HG03045 (cell line): ENCODE results near the gene EDARADD.
"Not testable (repeated sequence)": the region's sequence is repeated elsewhere in the genome, so short reads cannot be mapped to it uniquely, and the experiment has no call there.

Experiments
- ATAC-seq: cut with Tn5 transposase; IDR thresholded peaks from one replicate; pipeline ENCODE4 v1.9.1; 2021; ENCODE audit warnings: mild to moderate bottlenecking, moderate library complexity; ENCODE audit not compliant: unreplicated experiment

EDARADD gene

DNA sequence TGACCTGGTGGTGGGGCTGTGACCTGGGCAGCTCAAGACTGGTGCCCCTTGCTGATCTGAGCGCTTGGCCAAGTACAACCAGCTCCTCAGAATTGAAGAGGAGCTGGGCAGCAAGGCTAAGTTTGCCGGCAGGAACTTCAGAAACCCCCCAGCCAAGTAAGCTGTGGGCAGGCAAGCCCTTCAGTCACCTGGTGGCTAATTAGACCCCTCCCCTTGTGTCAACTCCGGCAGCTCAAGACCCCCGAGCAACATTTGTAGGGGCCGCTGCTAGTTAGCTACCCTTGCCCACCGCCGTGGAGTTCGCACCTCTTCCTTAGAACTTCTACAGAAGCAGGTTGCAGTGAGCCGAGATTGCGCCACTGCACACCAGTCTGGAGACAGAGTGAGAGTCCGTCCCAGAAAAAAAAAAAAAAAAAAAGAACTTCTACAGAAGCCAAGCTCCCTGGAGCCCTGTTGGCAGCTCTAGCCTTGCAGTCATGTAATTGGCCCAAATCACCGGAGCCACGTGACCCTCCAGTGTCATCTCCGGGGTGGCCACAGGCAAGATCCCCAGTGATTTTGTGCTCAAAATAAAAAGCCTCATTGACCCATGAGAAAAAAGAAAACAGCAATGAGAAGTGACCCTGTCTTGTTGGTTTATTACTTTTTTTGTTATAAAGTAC is 90.4 kb downstream of the EDARADD start:
- no peak for ATAC-seq

DNA sequence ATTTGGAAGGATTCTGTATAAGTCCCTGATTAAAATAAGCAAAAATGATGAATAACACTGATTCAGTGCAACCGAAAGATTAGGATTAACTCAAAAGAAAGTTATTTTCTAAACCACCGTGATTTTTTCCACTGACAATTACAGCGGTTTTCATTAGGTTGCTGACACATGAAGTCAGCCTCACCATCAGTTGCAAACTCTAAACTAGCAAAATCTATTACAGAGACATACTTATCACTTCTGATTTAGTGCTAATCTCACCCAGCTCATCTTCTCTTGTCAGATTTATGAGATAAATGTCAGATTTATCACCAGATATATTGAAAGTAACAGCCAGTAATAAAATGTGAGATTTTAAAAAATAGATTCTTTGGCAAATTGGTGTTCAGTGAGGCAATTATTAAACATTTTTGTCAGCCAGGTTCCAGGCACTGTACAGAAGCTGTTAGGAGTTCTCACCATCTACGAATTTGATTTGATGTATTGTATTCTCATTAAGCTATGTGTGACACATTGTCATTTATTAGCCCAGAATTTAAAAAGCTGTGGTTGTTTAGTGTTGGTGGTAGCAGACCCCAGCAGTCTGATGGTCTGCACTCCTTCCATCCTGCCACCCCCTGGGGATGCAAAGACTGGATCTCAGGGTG is 92.4 kb downstream of the EDARADD start:
- ATAC-seq: no peak

DNA sequence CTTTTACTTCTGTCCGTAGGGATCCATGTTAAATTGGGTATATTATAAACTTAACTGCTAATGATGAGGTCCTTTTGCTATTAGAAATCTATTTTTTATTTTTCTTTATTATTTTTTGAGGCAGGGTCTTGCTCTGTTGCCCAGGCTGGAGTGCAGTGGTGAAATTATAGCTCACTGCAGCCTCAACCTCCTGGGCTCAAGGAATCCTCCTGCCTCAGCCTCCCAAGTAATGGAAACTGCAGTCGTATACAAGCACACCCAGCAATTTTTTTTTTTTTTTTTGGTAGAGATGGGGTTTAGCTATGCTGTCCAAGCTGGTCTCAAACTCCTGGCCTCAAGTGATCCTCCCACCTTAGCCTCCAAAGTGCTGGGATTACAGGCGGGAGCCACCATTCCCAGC is 95.1 kb downstream of the EDARADD start:
- ATAC-seq: not testable (repeated sequence)

DNA sequence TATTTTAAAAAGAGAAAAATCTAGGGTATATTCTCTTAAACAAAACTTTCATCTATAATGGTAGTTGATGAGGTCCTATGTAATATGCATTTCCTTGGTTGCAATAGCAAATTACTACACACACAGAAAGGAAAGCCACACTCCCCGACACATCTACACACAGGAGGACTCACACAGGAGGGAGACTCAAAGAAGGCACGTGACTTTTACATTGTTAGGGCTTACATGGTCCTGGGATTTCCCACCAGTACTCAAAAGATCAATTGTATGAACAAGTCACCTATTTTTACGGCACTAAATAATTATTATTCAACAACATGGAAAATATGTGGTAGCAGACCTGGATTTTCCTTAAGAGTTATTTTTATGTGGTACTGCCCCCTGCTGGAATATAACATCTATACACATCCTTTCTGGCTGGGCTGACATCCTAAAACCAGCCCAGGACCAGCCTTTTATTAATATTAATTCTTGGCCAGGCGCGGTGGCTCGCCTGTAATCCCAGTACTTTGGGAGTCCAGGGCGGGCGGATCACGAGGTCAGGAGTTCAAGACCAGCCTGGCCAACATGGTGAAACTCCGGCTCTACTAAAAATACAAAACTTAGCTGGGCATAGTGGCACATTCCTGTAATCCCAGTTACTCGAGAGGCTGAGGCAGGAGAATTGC is 95.8 kb downstream of the EDARADD start:
- no peak for ATAC-seq

DNA sequence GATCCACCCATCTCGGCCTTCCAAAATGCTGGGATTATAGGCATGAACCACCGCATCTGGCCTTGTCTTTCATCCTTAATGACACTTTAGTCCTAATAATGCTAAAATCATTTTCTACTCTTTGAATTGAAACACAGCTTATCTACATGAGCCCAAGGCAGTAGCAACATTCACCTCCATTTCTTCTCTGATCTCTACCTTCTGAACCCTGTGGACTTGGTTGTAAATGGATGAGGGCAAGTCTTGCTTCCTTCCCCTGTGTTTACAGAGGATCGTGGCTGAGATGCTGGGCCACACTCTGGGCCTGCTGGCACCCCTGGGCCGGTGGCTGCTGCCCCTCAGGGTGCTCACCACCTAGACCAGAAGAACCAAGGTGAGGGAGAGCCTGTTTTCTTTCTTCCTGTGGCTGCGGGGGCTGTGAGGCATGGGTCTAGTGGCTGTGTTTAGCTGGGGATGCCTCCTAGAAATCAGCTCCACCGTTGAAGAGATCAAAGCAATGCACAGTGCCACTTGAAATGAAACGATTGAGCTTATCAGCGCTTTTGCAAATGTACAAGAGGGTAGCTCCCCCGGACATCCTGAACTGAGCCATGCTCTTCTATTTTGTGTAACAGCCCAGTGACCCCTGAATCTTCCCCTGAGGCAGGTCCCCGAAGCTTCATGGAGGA is 97.5 kb downstream of the EDARADD start:
- ATAC-seq: no peak

DNA sequence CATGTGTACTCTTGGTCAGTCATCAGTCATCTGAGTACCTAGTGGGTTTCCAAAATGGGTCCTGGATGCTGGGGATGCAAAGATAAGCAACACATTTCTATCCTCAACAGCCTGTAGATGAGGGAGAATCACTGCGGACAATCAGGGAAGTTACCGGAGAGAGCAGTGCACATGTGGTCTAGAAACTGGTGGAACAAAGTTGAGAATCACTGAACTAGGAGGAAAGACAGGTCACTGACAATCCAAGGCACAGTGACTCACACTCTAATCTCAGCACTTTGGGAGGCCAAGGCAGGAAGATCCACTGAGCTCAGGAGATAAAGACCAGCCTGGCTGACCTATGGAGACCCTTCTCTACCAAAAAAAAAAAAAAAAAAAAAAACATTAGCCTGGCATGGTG is 98.3 kb downstream of the EDARADD start:
- ATAC-seq: no peak

DNA sequence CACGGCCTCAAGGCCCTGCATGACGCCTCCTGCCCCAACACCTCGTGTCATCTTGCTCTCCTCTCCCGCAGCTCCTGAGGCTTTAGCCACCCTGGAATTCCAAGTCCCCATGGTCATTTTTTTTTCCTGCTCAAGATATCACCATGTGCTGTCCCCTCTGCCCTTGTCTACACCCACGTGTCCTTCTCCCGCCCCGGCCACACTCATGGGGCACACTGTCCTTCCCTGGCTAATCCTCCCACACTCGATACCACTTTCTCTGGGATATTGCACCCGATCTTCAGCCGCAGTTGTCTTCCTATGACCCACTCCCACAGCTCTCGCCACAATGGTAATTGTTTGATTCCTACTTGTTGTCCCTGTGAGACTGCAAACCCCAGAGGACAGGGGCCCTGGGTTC is 100.0 kb downstream of the EDARADD start:
- ATAC-seq: no peak

DNA sequence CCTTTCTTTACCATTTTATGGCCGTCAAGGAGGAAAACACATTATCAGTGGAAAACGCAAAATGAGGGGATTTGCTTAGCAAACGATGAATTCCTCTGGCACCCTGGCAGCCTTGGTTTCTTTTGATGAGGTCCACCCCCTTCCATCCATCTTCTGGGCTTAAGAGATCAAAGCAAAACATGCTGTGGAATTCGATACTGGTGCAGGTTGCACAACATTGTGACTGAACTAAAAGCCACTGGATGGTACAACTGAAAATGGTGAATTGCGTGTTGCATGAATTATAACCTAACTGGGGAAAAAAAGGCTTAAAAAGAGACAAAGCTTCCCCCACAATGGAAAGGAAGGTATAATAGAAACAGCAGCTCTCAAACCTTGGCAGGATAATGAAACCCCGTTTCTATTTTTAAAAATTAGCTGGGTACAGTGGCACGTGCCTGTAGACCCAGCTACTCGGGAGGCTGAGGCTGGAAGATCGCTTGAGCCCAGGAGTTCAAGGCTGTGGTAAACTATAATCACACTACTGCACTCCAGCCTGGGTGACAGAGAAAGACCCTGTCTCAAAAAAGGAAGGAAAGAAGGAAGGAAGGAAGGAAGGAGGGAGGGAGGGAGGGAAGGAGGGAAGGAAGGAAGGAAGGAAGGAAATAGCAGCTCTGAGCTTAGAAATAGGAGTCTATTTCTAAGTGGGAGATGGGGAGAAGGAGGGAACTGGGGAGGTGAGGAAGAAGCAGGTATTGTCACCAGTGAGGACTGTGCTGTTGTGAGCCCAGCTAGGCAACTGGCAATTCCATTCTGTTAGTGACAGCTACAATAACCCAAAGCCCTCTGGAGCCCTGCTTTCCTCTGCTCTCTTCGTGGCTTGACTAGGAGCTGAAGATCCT is 100.7 kb downstream of the EDARADD start:
- no peak for ATAC-seq

DNA sequence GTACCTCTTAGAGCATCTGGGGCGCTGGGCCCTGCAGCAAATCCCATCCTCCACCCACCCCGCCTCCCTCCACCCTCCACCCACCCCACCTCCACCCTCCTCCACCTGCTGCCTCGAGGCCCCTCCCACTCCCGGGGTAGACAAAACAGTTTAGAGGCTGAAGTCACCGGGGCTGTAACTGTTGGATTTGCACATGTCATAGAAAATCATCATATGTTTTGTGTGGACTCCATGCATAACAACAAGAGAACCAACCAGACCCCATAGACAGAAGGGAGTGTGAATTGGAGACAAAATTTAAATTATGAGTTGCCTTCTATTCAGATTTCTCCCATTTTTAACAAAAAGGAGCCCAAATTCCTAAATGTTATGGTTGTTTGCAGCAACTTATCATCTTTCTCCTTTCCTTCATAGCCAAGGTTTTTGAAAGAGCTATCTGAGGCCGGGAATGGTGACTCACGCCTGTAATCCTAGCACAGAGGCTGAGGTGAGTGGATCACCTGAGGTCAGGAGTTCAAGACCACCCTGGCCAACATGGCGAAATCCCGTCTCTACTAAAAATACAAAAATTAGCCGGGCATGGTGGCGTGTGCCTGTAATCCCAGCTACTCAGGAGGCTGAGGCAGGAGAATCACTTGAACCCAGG is 101.5 kb downstream of the EDARADD start:
- no peak for ATAC-seq

DNA sequence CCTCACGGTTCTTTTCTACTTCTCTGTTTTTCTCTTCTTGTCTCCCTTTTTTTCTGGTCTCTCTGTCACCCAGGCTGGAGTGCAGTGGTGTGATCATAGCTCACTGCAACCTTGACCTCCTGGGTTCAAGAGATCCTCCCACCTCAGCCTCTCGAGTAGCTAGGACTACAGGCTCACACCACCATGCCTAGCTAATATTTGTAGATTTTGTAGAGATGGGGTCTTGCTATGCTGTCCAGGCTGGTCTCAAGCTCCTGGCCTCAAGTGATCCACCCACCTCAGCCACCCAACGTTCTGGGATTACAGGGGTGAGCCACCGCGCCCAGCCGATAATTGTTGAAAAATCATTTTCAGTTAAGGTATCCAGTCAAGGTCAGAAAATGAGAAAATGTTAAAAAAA is 103.8 kb downstream of the EDARADD start:
- no peak for ATAC-seq

DNA sequence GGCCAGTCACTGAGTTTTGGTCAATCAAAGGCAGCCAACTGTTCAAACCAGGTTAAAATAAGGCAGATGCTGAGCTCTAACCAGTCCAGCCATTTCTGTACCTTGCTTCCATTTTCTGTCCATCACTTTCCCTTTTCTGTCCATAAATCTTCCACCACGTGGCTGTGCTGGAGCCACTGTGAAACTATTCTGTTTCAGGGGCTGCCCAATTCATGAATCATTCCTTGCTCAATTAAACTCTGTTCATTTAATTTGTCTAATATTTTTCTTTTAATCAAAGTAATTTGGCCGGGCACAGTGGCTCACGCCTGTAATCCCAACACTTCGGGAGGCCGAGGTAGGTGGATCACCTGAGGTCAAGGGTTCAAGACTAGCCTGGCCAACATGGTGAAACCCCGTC is 107.0 kb downstream of the EDARADD start:
- ATAC-seq: no peak

DNA sequence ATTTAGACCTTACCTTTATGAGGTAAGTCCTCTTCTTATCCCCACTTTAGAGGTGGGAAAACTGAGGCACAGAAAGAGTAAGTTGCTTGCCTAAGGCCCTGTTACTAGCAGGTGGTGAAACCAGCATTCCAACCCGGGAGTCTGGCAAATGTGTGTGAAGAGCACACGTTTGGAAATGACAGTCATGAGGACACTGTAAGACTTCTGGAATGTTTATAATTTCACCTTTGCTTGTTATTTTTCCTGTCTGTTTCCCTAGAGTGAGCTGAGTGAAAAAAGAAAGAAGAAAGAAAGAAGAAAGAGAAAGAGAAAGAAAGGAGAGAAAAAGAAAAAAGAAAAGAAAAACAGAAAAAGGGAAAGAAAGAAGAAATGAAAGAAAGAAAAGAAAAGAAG is 108.5 kb downstream of the EDARADD start:
- ATAC-seq: no peak

DNA sequence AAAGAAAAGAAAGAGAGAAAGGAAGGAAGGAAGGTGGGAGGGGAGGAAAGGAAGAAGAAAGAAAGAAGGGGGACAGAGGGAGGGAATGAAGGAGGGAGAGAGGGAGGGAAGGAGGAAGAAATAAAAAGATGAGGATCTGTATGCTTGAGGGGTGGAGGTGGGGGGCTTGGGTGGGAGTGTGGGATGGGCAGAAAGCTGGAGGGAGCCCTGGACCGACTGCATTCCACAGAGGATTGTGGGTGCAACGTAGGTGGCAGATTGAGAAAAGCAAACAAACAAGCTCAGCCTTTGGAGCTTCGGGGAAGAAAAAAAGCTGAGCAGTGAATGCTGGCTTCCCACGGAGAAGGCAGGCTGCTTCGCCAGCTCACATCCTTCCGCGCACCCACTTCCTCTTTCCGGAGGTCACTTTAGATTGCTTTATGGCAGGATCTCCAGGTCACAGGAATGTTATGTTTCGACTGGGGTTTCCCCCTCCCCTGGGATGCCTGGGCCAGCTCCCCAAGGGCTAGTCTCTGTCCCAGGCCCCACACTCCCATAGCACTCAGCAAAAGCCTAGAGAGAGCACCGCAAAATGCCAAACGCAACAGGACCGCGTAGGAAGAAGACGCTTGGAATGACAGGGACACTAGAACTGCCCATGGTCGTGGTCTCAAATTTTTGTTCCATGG is 109.0 kb downstream of the EDARADD start:
- no peak for ATAC-seq

DNA sequence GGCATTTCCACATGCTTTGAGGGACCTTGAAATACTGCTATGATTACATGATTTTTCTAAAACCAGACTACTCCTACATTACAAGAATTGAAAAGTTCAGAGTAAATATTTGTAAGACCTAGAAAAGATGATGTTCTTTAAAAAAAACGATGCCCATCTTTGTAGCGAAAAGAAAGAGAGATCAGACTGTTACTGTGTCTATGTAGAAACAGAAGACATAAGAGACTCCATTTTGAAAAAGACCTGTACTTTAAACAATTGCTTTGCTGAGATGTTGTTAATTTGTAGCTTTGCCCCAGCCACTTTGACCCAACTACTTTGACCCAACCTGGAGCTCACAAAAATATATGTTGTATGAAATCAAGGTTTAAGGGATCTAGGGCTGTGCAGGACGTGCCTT is 110.3 kb downstream of the EDARADD start:
- ATAC-seq: not testable (repeated sequence)

DNA sequence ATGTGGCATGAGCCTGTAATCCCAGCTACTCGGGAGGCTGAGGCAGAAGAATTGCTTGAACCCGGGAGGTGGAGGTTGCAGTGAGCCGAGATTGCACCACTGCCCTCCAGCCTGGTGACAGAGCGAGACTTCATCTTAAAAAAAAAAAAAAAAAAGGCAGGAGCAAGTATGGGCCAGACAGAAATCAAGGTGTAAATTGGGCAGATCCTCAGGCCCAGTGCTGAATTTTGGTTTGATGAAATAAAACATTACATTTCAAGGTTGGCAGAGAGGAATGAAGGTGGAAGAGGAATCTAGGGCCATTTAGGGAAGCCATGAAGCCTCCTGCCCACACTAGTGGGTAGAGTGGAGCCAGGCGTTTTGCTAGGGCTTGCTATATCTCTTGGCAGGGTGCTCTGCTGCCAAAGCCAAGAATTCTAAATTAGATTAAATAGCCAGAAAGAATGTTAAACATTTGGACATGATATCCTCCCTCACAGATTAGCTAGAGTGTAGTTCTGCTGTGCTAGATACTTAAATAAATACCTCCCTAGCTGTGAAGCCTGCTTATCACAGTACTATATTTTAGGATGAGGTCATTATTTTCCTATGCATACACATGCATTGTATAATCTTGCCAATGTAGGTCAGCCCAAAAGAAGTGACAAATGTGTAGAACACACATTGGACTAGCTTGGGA is 113.1 kb downstream of the EDARADD start:
- no peak for ATAC-seq

DNA sequence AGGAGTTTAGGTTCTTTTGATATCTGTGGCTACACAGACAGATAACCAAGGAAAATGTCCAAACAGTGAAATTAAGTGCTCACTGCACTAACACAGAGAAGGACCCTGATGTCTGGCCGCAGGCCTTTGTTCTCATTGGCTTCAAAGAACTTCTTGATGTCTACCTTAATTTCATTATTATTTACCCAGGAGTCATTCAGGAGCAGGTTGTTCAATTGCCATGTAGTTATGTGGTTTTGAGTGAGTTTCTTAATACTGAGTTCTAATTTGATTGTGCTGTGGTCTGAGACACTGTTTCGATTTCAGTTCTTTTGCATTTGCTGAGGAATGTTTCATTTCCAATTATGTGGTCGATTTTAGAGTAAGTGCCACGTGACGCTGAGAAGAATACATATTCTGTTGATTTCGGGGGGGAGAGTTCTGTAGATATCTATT is 114.5 kb downstream of the EDARADD start:
- ATAC-seq: no peak

DNA sequence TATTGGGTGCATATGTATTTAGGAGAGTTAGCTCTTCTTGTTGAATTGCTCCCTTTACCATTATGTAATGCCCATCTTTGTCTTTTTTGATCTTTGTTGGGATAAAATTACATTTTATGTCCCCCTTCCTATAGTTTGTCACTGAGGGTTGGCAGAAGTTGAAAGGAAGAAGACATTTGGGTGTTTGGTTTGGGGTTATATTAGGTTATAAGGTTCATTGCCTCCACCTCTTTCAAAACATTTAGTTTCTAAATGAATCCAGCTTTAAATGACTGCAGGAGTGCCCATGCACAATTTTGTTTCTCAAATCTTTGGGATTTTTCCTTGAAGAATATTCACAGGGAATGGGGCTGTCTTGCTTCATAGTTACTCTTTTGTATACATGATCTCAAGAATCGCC is 115.1 kb downstream of the EDARADD start:
- ATAC-seq: no peak

DNA sequence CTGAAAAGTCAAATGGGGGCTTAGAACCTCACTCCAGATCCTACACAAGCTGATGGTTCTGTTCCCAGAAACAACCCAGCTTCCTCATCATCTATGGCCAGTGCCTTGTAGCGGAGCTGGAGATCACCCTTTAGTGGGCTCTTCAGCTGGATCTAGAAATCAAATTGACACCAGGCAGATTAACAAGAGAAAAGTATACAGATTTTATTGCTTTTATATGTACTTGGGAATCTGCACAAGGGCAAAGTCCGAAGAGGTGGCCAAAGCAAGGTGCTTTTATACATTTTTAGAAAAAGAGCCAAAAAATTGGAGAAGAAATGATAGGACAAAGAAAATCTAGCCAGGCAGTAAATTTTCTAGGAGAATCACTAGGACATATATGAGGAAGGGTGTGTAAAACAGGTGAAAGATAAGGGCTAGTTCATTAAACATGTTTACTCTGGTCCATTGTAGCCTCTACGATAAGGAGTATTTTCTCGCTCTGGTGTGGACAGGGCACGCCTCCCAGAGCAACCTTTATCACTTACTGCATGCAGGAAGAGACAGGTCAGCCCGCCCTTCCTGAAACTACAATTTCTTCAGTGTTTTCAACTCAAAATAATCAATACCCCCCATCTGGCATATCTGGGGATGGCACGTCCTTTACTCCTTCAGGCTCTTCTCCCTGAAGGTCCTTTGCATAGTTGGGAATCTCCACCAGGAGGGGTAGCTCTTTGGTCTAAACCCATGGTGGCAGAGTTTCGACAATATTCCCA is 115.7 kb downstream of the EDARADD start:
- ATAC-seq: no peak
